ENCODE results near the gene JAML.

The JAML gene

GRCh38 chr11:118239509-118240205, 14.8 kb upstream of the JAML start:
- no peak for DNase-seq (ENCODE audit: low read depth)

- no peak for DNase-seq (ENCODE audit: low read depth)
Observed at GRCh38 chr11:118238929-118239328, 14.1 kb upstream of the JAML start.

GRCh38 chr11:118238421-118238820, 13.6 kb upstream of the JAML start:
- no peak for DNase-seq (ENCODE audit: low read depth)

- DNase-seq (ENCODE audit: low read depth) = no peak
Observed at GRCh38 chr11:118236170-118236569, 11.4 kb upstream of the JAML start.

- no peak for DNase-seq (ENCODE audit: low read depth)
Observed at GRCh38 chr11:118234833-118235232, 10.0 kb upstream of the JAML start.

GRCh38 chr11:118233850-118234249, 9.0 kb upstream of the JAML start:
- DNase-seq (ENCODE audit: low read depth) = no peak

GRCh38 chr11:118233377-118233776, 8.6 kb upstream of the JAML start:
- DNase-seq (ENCODE audit: low read depth) = no peak

- DNase-seq (ENCODE audit: low read depth) = no peak
Observed at GRCh38 chr11:118232659-118233058, 7.8 kb upstream of the JAML start.

GRCh38 chr11:118231461-118231860, 6.7 kb upstream of the JAML start:
- DNase-seq (ENCODE audit: low read depth) = no peak

GRCh38 chr11:118230088-118230487, 5.3 kb upstream of the JAML start:
- no peak for DNase-seq (ENCODE audit: low read depth)

GRCh38 chr11:118229274-118229847, 4.5 kb upstream of the JAML start:
- DNase-seq (ENCODE audit: low read depth) = no peak

- no peak for DNase-seq (ENCODE audit: low read depth)
Observed at GRCh38 chr11:118227865-118228785, 3.3 kb upstream of the JAML start.

GRCh38 chr11:118226781-118227180, 2.0 kb upstream of the JAML start:
- no peak for DNase-seq (ENCODE audit: low read depth)

GRCh38 chr11:118226296-118226695, 1.5 kb upstream of the JAML start:
- no peak for DNase-seq (ENCODE audit: low read depth)

- DNase-seq (ENCODE audit: low read depth) = no peak
Observed at GRCh38 chr11:118223992-118224391, 819 bp downstream of the JAML start.

GRCh38 chr11:118223570-118223969, 1.2 kb downstream of the JAML start:
- no peak for DNase-seq (ENCODE audit: low read depth)

- DNase-seq (ENCODE audit: low read depth) = no peak
Observed at GRCh38 chr11:118222437-118222836, 2.4 kb downstream of the JAML start.

- no peak for DNase-seq (ENCODE audit: low read depth)
Observed at GRCh38 chr11:118221419-118221818, 3.4 kb downstream of the JAML start.

GRCh38 chr11:118219732-118220131, 5.1 kb downstream of the JAML start:
- no peak for DNase-seq (ENCODE audit: low read depth)

GRCh38 chr11:118219244-118219643, 5.6 kb downstream of the JAML start:
- DNase-seq (ENCODE audit: low read depth) = no peak

GRCh38 chr11:118217575-118217974, 7.2 kb downstream of the JAML start:
- DNase-seq (ENCODE audit: low read depth) = no peak

GRCh38 chr11:118216621-118217481, 8.0 kb downstream of the JAML start:
- DNase-seq (ENCODE audit: low read depth) = no peak

Measured in fibroblast of the conjunctiva (primary cell).